ENCODE results near the gene COMMD1.
"Not testable (repeated sequence)": the region's sequence is repeated elsewhere in the genome, so short reads cannot be mapped to it uniquely, and the experiment has no call there.

The COMMD1 gene

DNA sequence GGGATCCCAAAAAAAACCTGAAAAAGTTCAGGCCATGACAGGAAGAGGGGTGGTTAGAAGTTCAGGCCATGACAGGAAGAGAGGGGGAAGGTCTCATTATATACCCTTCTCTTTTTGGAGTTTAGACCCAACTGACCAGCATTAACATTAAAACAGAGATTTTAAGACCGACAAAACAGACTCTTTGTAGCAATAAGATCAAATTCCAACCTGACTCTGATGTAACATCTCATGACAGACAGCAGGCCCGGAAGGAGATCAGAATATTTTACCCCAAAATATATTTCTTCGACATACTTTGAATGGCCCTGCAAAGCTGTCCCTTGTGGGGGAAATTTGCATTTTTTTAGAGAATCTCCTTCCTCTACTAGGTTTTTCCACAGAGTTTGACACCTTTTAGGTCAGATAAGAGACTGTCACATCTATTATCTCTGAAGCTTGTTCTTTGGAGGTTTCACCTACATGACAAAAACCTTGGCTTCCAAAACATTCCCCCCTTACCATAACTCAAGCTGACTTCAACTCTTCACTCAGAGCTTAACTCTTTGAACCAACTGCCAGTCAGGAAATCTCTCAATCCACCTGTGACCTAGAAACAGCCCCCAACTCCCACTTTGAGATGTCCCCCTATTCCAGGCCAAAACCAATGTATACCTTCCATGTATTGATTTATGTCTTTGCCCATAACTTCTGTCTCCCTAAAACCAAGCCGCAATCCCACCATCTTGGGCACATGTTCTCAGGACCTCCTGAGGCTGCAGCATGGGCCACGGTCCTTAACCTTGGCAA, 239.4 kb downstream of the COMMD1 start:
- DNase-seq: no peak

DNA sequence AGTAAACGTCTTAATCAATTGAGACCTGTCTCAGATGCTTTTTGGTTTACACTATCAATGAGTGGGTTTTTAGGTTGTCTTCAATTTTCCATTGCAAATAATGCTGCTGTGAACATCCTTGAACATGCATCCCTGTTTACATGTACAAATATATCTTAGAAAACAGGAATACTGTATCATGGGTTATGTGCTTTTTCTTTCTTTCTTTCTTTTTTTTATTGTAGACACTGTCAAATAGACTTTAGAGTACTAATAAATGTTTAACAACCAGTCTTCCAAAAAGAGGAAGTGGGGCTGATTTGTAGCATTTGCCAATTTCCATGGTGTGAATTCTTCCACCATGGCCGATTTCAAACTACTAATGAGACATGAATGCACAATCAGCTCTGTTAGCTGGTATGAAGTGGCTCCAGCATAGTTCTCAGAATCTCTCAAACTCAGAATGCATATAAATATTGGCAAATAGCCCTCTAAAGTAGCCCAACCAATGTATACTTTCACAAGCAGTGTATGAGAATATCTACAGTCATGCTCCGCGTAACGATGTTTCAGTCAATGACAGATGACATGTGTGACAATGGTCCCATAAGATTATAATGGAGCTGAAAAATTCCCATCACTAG, 240.1 kb downstream of the COMMD1 start:
- no peak for DNase-seq

DNA sequence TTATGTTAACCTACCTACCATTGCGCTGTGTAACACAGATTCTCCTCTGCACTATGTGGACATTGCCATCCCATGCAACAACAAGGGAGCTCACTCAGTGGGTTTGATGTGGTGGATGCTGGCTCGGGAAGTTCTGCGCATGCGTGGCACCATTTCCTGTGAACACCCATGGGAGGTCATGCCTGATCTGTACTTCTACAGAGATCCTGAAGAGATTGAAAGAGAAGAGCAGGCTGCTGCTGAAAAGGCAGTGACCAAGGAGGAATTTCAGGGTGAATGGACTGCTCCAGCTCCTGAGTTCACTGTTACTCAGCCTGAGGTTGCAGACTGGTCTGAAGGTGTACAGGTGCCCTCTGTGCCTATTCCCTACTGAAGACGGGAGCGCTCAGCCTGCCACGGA, 241.3 kb downstream of the COMMD1 start:
- not testable (repeated sequence) for DNase-seq

DNA sequence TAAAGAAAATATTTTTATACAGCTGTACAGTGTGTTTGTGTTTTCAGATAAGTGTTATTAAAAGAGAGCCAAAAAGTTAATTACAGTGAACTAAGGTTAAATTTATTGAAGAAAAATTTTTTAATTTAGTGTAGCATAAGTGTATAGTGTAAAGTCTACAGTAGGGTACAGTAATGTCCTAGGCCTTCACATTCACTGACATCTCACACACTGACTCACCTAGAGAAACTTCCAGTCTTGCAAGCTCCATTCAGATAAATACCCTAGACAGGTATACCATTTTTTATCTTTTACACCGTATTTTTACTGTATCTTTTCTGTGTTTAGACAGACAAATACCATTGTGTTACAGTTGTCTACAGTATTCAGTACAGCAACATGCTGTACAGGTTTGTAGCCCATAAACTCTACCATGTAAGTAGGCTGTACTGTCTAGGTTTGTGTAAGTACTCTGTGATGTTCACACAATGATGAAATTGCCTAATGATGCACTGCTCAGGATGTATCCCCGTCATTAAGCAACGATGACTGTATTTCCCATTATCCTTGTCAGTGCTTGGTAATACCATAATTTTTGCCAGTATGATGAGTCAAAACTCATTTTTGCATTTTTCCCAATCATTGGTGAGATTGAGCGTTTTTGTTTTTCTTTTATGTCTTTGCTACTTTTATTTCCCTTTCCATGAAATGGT, 242.3 kb downstream of the COMMD1 start:
- peak; percentile 68 for DNase-seq

DNA sequence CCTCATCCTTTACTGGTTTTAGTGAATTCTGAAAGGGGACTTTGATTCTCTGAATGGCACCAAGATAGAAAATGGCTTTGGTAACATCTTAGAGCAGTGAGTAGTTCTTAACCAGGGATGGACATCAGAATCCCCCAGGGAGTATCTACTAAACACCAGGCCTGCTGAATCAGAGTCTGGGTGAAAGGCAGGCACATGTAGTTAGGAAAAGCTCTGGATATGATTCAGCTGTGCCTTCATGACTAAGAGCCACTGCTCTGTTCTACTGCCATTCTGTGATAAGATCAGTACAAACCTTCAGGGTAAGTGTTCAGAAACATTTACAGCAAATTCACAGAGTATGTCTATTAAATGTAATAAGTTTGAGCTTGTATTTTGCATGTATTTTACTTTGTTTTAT, 244.2 kb downstream of the COMMD1 start:
- peak; percentile 85 for DNase-seq

DNA sequence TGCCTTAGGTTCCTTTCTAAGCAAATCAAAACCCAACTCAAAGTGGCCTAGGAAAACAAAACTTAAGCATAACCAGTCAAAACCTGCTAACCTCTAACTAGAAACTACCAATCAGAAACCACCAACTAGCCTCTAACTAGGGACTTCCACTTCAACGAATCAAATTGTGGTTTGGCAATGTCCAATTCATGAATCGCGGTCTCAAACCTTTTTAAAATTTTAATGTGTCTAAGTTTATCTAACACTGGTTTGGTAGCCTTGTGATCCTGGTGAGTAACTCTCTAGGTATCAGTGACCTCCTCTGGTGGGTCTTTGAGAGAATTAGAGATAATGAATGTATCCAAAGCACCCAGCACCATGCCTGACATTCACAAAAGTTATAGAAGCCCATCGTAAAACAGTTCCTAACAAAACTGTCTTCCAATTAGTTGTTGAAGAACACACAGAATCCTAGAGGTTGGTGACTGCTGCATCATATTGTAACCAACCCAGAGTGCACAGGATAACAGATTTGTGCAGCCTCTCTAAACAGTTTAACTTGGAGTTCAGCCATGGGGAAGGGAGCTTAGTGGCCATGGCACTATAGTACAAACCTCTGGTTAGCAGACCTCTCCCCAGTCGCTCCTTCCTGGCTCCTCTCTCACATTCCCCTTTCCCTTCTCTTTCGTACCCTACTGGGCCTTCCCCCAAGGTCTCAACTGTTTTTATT, 245.3 kb downstream of the COMMD1 start:
- DNase-seq: peak; percentile 53

DNA sequence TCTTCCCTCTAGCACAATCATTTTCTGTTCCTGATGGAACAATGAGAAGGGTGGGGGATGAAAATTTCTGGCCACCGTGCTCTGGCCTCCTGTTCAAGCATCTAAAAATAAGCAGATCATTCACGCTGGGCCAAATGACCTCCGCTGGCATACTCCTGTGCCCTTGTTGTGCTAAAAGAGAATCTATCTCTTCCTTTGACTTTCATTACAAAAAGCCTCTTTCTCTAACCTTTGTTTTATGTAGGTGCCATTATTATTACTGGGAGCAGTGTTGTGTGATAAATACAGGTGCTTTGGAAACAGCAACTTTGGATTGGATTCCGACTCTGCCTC, 245.8 kb downstream of the COMMD1 start:
- DNase-seq: no peak

DNA sequence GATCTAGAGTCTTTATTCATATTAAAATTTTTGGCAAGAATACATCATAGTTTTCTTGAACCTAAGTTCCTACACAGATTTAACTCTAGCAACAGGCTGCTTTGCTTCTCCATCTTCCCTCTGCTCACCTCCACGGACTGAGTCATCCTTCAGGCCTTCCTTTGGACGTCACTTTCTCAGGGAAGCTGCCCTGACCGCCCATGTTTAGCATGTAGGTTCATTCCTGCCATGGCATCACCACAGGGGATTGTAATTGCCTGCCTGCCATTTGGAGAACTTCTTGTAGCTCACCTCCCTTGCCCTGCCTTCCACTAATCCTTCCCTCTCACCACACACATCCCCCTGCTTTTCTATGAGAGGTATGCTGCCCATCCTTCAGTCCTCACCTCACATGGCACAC, 246.5 kb downstream of the COMMD1 start:
- peak; percentile 96 for DNase-seq

DNA sequence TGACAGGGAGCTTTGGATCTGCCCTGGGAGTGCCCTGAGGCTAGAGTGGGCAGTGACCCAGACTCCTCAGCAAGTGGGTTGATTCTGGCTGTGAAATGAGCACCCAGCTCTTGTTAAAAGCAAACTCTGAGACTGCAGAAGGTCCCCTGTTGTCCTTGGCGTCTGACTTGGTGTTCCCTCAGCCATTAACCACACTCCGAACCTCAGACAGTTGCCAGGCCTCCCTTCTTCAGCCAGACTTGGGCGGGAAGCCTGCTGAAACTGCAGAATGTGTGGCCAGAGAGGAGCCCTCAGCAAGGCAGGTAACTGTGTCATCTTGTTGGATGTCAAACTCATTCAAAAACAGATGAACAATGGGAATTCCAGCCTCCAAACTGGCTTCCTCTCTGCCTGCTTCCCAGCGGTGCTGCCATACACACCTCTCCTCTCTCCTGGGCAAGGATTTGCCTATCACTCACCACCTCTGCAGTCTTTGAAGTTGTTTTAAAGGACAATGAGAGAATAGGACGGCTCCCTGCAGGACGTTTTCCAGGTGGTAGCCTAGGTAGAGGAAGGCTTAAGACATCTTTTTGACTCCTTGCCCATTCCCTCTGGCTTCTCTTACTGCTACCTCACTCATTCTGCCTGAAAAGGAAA, 251.5 kb downstream of the COMMD1 start:
- DNase-seq: no peak

DNA sequence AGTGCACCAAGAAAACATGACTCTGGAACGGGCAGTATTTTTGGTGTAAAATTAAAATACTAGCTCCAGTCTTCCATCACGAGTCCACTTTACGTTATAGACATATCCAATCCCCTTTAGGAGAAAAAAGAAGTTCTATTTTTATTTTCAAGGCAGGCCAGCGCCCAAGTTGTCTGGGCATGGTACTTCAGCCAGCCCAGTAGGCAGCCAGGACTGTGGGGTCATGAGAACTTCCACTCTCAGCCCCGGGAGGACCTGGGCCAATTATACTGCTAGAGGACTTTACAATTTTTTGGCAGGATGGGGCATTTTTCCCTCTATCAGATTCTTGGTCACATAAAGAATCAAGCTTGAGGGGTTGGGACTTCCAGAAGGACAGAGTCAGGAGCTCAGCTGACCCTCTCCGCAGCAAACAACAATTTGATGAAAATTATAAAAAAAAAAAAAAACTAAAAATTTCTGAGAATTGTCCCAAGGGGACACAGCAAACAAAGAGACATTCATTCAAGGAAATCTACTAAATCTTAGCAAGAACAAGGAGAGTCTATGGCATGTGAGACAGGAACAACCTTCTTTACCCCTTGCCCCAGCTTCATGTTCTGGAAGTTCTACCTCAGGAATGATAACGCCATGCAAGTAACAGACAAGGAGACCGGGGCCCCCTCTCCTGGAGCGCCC, 253.1 kb downstream of the COMMD1 start:
- no peak for DNase-seq

DNA sequence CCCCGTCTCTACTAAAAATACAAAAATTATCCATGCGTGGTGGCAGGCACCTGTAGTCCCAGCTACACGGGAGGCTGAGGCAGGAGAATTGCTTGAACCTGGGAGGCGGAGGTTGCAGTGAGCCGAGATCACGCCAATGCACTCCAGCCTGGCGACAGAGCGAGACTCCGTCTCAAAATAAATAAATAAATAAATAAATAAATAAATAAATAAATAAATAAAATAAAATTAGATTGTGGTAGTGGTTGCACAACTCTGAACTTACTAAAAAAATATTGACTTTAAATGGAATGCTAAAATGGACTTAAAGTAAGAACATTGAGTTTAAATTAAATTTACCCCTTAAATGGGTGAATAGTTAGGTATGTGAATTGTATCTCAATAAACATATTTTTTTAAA, 255.2 kb downstream of the COMMD1 start:
- not testable (repeated sequence) for DNase-seq

DNA sequence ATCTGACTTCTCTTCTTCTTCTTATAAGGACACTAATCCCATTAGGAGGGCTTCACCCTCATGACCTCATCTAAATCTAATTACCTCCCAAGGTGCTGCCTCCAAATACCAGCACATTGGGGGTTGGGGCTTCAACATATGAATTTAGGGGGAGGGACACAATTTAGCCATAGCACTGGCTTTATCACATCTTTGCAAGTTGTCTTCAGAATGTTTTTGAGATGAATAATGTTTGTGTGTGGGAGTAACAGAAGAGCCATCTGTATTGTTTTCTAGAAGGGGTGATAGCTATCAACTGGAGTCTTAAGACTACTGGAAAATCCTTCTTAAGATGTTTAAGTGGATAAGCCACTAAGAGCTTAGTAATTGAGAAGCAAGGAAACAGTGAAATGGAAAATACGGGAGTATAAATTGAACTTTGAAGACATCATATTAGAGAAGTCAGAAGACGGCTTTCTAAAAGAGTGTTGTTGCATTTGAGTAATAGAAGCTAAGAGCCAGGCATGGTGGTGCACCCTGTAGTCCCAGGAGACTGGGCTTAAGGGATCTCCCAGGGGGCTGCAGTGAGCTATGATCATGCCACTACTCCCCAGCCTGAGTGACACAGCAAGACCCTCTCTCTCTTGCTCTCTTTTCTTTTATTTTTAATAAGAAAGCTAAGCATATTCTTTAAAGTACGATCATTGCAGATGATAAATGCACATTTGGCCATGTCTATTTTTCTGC, 257.8 kb downstream of the COMMD1 start:
- no peak for DNase-seq

DNA sequence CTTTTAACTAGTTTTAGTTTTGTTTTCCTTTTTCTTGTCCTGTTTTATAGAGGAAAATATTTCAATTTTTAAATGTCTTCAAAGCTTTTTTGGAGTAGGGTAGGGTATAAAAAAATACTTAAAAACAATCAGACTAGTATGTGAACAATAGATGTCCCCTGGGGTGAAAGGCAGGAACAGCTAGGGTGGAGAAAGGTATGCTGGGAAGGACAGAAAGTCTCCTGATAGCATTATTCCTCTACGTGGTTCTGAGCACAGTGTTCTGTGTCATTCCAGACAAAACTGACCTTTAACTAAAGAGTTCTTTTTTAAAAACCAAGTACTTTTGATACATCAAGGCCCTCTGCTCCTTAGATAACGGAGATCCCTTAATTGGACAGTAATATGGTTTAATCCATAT, 258.4 kb downstream of the COMMD1 start:
- no peak for DNase-seq

DNA sequence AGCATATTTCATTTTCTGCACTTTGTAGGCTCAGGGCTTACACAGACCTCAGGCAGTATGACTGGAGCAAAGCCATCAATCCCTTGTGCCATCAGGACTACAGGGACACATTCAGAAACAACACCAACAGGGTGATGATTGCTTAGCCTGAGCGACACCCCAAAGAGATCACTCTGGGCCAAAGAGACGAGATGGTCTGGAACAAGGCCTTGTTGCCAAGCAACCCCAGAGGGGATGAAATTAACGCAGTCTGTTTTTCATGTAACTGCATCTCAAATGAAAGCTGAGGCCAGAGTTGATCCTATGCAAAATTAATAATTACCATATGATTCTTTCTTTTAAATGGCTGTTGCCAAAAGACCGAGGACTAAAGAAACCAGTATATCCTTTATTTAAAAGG, 270.3 kb downstream of the COMMD1 start:
- DNase-seq: no peak

DNA sequence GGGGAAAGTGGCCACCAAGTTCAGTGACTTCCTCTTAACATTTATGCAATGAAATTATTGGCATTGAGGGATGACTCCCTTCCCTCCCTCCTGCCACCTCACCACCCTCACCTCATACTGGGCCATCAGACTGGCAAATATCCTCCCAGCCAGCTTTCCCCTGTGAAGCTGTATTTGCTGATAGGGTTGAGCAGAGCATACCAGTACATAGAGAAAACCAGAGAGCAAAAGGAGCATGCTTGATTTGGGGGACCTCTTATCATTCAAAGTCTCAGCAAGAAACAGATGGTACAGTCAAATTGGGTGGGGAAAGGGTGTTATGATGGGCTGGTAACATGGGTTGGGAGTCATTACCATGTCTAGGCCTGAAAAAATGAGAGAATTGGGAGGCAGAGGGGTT, 271.3 kb downstream of the COMMD1 start:
- no peak for DNase-seq

DNA sequence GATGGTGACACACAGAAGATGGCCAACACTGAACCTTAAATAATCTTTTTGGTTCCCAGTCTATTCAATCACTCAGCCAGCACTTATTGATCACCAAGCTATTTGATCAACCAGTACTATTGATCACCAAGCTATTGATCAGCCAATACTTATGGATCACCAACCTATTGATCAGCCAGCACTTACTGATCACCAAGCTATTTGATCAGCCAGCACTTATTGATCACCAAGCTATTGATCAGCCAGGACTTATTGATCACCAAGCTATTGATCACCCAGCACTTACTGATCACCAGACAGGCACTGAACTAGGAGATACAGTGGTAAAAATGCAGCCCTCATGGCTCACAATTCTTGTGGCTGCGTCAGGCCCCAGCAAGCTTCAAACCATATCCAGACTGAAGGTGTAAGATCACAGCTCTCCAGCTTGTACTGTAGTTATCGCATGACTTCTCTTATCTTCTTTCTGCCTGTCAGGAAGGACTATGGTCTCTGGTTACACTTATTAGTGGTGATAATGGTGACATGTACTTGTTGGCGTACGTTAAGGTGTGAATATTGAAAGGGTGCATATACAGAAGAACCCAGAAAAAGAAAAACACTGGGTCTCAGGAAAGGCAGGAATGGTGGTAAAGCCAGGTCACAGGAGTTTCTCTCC, 272.0 kb downstream of the COMMD1 start:
- DNase-seq: no peak

DNA sequence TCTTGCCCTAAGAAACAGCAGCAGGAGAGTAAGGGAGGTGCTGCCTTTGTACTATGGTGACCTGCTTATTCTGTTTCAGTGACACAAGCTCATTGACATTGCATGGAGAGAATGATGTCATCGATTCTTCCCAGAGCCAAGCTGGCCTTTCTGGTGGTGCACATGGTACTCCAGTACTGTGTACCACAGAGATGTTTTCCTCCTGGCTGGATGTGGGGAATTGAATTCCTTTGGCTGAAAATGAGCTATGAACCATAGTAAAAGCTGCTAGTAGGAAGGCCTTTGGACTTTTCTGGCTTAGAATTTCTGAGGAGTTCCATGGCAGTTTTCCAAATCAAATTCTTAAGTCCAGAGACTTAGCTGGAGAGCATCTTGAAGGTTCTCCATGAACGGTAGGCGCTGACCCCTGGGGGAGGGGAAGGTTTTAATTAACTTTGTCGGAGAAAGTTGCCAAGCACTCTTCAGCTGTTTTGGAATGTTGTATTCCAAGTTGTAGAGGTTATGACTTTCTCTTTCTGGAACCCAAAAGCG, 273.3 kb downstream of the COMMD1 start:
- DNase-seq: no peak

DNA sequence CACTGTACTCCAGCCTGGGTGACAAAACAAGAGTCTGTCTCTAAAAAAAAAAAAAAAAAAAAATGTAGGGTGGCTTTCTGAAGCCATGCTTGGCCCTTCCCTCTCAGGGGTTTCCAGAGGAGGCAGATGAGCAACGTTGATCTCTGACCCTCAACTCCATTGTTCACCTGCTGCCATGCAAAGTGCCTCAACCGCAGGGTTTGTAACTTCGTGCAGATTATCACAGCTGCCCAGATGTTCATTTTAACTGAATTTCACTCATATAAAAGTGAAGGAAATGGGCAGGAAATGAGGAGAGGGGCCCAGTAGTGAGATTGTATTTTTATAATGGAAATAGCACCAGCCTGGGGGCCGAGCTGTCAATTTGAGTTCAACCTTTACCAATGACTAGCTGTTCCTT, 275.5 kb downstream of the COMMD1 start:
- no peak for DNase-seq

DNA sequence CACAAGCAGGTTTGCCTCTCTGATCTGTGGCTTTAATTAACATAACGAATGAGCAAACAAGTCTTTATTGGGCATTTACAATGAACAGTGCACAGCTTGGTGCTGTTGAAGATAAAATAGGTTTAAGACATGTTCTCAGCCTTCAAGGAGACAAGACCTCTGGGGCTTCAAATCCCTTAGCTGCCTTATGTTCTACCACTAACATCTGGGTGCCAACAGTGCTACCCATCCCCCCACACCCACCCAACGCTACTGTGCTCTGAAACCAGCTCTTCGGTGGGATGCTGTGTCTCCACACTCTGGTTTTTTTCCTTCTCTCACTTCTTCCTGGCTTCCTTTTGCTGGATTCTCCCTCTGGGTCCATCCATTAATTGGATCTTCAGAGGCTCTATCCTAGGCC, 276.4 kb downstream of the COMMD1 start:
- no peak for DNase-seq

DNA sequence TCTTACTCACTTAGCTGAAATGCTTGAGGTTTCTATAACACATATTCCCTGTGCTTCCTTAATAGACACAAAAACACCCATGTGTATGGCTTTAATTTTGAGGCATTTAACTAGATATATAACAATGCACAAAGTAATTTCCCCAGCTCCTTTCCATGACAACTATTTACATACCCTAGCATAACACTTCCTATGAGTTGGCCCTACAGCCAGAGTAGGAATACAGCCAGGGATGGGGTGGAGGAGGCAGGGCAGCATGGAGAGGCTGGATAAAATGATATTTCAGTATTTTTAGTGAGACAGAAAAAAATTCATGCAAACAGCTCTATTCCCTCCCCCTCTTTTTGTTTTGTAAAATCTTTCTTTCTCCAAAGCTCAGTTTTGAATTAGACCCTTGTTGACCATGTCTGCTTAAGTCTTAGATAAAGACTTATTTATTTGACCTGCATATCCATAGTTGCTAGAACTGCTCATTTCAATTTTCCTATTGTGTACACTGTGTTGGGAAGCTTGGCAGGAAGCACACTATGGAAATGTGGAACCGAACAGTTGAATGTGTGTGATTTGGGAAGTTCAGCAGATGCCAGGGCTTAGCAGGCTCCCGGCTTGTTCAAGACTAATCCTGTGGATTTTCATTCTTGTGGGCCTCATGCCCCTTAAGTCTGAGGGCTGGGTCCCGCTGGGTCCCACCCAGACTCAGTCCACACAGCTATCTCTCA, 279.2 kb downstream of the COMMD1 start:
- DNase-seq: no peak

Data from NCI-H226 (cell line).